EL (cell line): ENCODE results near the gene OSBPL8.

ENCODE experiments used
- DNase-seq: peaks from one replicate; pipeline ENCODE4 v3.0.0-alpha.2; 2016

OSBPL8 gene

DNA sequence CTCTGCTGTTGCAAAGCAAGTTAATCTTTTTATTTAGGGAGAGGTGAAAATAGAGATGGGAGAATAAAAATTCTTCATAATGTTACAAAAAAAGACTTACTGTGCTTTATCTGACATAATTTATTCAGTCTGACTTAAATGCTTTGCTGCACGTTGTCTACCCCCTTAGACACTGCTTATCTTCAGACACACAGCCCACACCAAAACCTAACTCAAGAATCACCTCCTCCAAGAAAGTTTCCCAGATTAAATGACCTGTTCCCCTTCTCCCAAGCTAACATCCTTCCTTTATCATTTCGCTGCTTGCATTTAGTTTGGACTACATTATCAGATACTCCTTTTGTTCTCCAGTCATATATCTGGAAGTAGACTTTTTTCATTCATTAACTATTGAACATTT, 3.8 kb downstream of the OSBPL8 start:
- DNase-seq = no peak

GRCh38 chr12:76555231-76555767, 4.3 kb downstream of the OSBPL8 start:
- no peak for DNase-seq

GRCh38 chr12:76554405-76555230, 5.0 kb downstream of the OSBPL8 start:
- DNase-seq = no peak

- DNase-seq = no peak
These were observed 7.1 kb downstream of the OSBPL8 start for GRCh38 chr12:76552343-76552938.

DNA sequence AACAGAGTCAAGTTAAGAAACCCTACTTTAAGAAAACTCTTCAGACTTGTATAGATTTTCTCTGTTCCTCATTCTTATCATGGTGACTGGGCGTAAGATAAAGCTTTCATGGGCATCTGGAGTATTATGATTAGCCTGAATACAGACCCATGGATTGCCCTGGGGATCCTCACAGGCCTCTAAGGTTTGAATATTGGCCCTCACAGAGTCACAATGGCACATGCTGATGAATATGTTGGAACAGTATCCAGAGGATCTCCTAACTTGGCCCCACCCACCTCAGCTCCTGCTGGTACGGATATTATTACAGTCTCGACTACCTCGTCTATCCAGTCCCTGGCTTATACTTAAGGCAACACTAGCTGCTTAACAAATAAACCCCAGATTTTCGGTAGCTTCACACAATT, 8.1 kb downstream of the OSBPL8 start:
- DNase-seq = no peak

DNA sequence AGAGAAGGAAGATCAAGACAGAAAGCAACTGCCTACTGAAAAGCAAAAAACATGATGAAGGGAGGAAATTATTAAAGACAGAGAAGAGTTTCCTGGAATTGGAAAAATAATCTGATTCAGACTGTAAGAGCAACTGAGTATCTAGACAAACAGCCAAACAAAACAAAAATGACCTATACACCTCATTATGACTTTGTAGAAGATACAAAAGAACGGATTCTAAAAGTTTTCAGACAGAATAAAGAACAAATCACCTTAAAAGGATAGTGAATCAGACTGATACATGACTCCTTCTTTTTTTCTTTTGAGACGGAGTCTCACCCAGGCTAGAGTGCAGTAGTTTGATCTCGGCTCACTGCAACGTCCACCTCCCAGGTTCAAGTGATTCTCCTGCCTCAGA, 10.4 kb downstream of the OSBPL8 start:
- no peak for DNase-seq

DNA sequence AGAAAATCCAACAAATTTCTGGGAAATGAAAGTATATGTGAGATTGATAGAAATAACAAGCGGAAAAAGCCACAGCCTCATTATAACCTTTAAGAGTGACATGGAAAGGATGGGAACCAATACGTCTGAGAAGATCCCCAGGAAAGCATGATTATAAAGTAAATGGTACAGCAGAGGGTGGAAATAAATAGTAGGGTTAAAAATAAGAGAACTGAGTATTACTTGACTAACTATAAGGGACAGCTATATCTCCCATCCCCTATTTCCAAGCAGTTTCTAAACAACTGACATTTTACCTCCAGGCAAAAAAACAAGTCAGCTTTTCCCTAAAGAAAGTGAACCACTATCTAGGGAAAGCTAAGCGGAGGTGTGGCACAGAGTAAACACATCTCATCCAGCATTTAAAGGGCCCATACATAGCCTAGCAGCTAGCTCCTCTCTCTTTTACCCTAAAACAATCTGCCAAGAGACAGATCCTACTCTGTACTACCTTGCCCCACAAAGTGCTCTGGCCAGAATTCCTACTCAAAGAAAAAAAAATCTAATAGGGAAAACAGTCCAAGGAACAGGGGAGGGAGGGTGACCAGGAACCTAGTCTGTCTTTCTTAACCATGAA, 11.2 kb downstream of the OSBPL8 start:
- no peak for DNase-seq

DNA sequence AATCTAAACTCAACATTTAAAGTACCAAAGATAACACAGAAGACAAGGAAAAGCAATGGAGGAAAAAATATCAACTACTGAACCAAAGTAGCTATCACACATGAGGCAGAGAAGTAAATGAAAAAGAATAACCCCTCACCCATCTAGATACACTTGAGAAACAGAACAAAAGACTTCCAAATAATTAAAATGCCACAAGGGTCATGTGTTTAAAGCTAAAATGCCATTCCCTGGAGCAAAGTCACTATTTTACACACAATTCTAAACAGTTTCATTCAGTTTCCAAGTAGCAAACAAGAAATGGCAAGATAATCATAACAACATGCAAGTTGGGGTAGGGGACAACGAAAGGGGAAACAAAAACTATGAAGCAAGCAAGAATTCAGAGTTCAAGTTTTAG, 12.0 kb downstream of the OSBPL8 start:
- no peak for DNase-seq

DNA sequence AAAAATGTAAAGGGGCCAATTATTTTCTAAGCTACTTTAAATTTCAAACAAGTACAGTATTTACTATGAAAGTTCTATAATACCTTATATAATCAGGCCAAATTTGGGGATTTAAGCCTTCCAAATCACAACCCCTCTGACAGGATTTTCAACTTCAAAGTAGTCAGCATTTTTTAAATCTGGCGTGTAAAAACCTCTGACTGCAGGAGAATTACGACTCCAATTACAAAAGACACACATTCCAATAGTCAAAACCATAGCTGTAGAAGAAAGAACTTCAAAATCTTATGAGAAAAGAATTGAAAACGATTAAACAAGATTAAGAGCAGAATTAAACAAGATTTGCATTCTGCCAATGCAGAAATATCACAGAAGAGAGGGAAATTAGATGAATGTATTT, 12.7 kb downstream of the OSBPL8 start:
- DNase-seq = no peak

DNA sequence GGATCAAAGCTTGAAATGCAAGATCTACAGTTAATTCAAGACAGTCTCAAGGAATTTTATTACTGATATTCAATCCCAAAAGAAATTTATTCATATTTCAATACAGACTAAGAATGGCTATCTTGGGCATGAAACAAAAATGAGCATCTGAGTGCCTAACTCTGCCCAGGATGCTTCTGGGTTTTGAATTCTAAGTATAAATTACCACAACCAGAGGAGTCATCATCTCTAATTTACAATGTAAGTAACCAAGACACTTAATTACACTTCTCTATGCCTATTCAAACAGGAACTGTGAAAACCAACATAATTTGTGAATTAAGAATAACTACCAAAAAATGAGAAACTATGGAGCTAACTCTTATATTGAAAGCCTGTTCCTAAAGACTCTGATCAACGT, 14.1 kb downstream of the OSBPL8 start:
- no peak for DNase-seq

- no peak for DNase-seq
These were observed 14.8 kb downstream of the OSBPL8 start for GRCh38 chr12:76544601-76545261.

- no peak for DNase-seq
These were observed 15.7 kb downstream of the OSBPL8 start for GRCh38 chr12:76543813-76544347.

- DNase-seq = no peak
These were observed 16.7 kb downstream of the OSBPL8 start for GRCh38 chr12:76542908-76543307.

GRCh38 chr12:76539727-76540126, 19.8 kb downstream of the OSBPL8 start:
- DNase-seq = no peak

DNA sequence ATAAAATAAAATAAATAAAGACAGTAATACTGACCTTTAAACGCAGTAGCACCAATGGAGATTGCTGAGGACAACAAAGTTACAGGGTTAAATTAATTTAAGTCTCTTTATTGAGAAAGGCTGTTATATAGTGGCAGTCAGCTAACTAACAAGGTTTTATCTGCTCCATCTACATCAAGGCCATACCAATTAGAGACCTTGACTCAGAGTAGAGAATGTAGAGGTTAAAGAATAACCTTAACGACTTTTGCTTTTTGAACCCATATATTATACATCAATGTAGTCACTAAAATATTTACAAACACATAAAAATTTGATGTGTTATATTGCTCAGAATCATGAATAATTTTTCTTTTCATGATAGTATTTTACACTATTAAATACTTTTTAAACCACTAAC, 21.6 kb downstream of the OSBPL8 start:
- no peak for DNase-seq

GRCh38 chr12:76536546-76536945, 23.0 kb downstream of the OSBPL8 start:
- no peak for DNase-seq

DNA sequence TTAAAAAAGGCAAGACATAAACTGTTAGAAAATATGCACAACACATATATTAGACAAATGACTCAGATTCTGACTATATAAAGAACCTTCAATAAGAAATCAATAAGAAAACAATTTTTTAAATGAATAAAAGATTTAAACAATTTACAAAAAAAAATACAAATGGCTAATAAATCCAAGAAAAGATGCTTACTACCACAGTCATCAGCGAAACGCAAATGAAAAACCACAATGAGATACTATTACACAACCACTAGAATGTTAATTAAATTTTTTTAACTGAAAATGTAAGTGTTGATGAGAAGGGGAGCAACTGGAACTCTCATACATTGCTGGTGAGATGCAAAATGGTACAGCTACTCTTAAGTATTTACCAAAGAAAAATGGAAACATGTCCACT, 24.4 kb downstream of the OSBPL8 start:
- DNase-seq = no peak

DNA sequence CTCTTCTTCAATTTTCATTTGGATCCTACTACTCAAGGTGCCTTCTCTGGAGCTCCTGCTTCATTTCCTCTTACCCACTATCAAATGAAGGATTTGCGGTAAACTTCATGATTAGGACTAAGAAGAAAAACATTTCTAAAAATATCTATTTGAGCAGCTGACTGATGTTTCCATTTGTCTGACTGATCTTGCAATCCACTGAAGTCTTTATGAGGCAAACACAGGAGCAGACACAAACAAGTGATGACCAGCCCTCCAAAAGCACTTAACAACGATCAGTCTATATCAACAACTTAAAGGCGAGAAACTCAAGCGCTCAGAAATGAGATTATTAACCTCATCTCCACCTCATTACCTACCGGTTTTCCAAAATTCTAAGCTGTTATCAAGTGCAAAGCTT, 26.2 kb downstream of the OSBPL8 start:
- DNase-seq = no peak

GRCh38 chr12:76532520-76532919, 27.1 kb downstream of the OSBPL8 start:
- DNase-seq = no peak

GRCh38 chr12:76531056-76531455, 28.5 kb downstream of the OSBPL8 start:
- no peak for DNase-seq

DNA sequence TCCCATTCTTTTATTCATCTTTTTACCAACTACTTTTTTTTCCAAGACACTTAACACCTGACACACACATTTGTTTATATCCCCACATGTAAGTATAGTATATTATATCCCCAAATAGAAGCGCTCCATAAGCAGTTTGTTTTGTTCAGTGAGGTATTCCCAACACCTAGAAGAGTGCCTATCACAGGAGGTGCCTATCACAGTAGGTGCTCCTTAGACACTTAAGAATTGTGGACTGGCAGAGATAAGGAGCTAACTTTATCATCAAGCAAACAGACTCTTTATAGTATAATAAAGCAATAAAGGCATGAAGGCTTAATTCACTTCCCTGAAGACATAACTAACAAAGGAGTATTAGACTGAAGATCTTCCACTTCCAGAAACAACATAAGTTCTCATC, 29.1 kb downstream of the OSBPL8 start:
- DNase-seq = no peak

DNA sequence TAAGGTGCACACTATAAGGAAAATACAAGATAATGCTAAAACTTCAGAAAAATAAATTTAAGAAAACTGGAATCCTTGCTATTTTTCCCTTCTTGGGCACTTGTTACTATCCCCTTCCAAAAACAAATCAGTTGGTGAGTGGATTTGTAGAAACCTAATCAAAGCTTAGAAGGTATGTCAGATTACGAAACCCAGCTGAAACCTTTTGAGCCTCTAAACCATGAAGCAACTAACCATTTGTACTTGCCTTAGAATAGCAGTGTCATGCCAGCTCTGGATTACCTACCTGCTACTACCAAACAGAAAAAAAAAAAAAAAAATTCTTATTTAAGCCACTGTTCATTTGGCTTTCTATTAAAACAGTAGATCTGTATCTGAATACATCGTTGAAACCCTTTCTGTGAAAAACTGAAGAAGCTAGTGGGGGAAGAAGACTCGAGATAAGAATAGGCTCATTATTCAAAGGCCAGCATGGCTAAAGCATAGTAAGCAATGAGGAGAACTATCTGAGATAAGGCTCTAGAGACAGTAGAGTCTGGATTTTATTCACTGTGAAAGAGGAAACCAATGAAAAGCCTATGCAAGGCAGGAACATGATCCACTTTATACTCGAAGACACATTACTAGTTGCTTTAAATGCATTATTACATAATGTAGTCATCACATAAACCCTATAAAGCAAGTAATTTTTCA, 30.2 kb downstream of the OSBPL8 start:
- DNase-seq = no peak

- no peak for DNase-seq
These were observed 36.2 kb downstream of the OSBPL8 start for GRCh38 chr12:76523408-76523807.
